ENCODE results near the gene SUN2.

Gene SUN2

DNA sequence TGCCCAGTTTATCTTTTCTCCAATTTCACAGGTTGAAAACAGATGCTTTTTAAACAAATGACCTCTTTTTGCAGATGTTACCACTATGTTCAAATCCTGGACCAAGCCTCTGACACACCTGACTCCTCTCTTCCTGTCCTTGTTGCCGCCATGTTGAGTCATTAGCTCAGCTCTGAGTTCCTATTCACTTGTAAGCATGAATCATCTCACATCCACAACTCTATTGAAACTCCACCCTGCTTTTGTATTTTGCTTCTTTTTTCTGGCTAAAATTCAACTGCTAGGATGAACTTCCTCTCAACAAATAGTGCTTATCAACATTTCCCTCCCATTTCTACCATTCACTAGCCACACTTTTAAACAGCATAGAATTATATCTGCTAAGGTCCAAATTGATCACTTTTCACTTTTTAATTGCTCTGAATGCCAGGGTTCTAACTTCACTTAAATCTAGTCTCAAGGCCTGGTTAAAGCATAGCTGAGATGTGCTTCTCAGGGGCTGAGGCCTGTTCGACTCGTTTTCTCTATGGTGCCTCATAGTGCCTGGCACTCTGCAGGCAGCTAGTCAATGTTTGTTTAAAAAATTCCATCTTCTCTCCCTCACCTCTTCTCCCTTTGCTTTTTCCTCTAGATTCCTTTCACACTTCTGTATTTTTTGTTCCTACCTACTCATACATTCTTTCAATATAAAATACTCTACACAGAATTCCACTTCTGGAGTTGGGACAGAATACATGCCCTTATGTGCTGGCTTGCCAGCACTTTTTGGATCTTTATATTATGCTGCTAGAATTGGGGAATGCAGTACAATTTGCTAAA, 59.0 kb downstream of the SUN2 start:
- peak overlapping the region; percentile 8 for H3K4me3 ChIP-seq (ENCODE audit: low read depth, low read length)
- DNase-seq (ENCODE audit: low read depth, low spot score): peak; percentile 81
- TF ChIP-seq, protein P1, sequence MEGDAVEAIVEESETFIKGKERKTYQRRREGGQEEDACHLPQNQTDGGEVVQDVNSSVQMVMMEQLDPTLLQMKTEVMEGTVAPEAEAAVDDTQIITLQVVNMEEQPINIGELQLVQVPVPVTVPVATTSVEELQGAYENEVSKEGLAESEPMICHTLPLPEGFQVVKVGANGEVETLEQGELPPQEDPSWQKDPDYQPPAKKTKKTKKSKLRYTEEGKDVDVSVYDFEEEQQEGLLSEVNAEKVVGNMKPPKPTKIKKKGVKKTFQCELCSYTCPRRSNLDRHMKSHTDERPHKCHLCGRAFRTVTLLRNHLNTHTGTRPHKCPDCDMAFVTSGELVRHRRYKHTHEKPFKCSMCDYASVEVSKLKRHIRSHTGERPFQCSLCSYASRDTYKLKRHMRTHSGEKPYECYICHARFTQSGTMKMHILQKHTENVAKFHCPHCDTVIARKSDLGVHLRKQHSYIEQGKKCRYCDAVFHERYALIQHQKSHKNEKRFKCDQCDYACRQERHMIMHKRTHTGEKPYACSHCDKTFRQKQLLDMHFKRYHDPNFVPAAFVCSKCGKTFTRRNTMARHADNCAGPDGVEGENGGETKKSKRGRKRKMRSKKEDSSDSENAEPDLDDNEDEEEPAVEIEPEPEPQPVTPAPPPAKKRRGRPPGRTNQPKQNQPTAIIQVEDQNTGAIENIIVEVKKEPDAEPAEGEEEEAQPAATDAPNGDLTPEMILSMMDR (IDR thresholded peaks at IDR 0.05; ENCODE audit: low read depth, low read length): no peak
- in situ Hi-C loops (cut with HindIII; ENCODE audit: low sequenced_read_pairs): no loop called here

DNA sequence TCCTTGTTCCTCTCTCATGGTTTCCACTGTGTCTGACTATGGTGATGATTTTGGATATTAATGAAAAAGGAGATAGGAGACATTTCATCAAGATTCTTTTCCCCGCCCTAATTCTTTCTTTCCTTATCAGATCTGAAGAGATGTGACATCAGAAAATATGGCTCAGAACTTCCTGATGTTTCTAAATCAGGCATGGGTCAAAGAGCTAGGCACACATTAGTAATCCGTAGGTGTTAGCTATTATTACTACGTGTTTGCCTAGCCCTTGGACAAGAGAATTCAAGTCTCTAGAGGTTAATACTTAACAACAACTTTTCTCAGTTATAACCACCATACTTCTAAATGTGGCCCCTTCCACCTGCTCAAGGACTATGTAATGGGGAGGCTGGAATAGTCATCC, 60.9 kb downstream of the SUN2 start:
- in situ Hi-C loops (cut with HindIII; ENCODE audit: low sequenced_read_pairs): no loop called here
- DNase-seq (ENCODE audit: low read depth, low spot score): no peak
- TF ChIP-seq, protein P1 (IDR thresholded peaks at IDR 0.05; ENCODE audit: low read depth, low read length): no peak
- H3K4me3 ChIP-seq (ENCODE audit: low read depth, low read length): no peak overlapping the region

DNA sequence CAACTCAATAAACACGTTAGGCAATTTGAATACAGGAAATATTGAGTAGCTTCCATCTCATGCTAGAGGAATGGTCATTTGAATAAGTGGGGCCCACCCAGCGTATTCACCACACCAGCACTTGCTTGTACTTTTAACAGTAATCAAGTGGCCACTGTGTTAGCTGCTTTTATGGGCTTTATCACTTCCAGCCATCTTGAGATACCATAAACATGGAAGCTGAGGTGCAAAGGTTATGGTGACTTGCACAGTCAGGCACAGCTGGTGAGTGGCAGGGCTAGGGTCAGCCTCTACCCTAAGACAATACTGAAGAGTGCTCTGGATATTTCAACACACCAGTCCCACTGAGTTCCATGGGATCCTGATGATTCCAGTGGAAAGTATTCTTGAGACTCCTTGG, 61.7 kb downstream of the SUN2 start:
- H3K4me3 ChIP-seq (ENCODE audit: low read depth, low read length): no peak overlapping the region
- in situ Hi-C loops (cut with HindIII; ENCODE audit: low sequenced_read_pairs): no loop called here
- no peak for DNase-seq (ENCODE audit: low read depth, low spot score)
- TF ChIP-seq, protein P1 (IDR thresholded peaks at IDR 0.05; ENCODE audit: low read depth, low read length): no peak

DNA sequence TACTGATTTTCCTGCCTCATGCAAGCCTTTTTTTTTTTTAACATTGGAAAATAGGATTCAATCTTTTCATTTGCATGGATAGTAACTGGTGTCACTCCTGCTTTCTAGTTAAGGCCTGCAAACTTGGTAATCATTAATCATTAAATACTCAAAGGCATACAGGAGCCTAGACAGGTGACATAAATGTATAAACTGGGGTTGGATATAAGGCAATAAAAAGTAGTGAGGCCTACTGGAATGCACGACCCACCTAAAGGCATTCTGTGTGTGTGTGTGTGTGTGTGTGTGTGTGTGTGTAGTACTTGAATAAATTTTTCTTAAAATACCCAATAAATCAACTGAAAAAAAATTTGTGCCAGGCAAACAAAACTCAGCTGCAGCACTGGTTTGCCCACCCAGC, 66.1 kb downstream of the SUN2 start:
- TF ChIP-seq, protein P1 (IDR thresholded peaks at IDR 0.05; ENCODE audit: low read depth, low read length): no peak
- DNase-seq (ENCODE audit: low read depth, low spot score): no peak
- no peak overlapping the region for H3K4me3 ChIP-seq (ENCODE audit: low read depth, low read length)
- in situ Hi-C loops (cut with HindIII; ENCODE audit: low sequenced_read_pairs): no loop called here

DNA sequence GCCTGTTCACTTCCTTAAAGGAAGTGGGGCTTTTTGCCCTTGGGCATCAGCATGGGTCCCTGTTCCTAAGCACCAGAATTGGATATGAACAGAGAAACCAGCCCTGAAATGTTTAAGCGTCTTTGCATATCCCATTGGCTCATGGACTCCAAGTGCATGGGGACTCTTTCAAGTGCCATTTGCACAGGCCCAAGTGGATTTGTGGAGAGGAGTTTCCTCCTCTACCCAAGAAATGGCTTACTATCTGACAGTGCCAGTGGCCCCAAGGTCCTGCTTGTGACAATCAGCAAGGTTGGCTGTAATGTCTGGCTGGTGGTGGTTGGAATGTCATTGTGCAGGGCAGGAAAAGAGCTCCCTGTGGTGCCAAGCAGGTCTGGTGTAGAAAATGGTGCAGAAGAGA, 70.0 kb downstream of the SUN2 start:
- no peak overlapping the region for H3K4me3 ChIP-seq (ENCODE audit: low read depth, low read length)
- TF ChIP-seq, protein P1 (IDR thresholded peaks at IDR 0.05; ENCODE audit: low read depth, low read length): no peak
- DNase-seq (ENCODE audit: low read depth, low spot score): no peak
- in situ Hi-C loops (cut with HindIII; ENCODE audit: low sequenced_read_pairs): no loop called here

DNA sequence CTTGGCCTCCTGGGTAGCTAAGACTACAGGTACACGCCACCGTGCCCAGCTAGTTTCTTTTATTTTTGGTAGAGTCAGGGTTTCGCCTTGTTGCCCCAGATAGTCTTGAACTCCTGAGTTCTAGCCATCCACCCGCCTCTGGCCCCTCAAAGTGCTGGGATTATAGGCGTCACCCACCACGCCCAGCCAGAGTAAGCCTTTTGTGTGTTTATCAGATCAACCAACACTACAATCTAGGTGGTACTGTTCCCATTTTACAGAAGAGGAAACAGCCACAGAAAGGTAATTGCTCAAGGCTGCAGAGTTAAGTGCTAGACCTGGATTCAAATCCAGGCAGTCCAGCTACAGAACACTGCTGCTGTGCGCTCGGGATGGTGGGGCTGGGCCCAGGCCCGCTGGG, 70.9 kb downstream of the SUN2 start:
- TF ChIP-seq, protein P1 (IDR thresholded peaks at IDR 0.05; ENCODE audit: low read depth, low read length): no peak
- no peak for DNase-seq (ENCODE audit: low read depth, low spot score)
- no peak overlapping the region for H3K4me3 ChIP-seq (ENCODE audit: low read depth, low read length)
- in situ Hi-C loops (cut with HindIII; ENCODE audit: low sequenced_read_pairs): no loop called here
